Fibroblast of villous mesenchyme (primary cell): ENCODE data around the gene FBXW10B. TPM values are rescaled to one million over a fixed set of nuclear protein-coding genes. Genes with fewer than 3 reads are reported as not detected.
A peak's percentile ranks its signal among the peaks of the same experiment; 100 is the strongest.

Source experiments
- DNase-seq: peaks from one replicate; pipeline ENCODE4 v3.0.0-alpha.2; 2010; ENCODE audit warnings: low read depth
- H3K4me3 ChIP-seq: 2 replicates; pipeline ENCODE4 v1.5.1; 2011; ENCODE audit warnings: low read depth, mild to moderate bottlenecking, low read length
- CTCF ChIP-seq: IDR thresholded peaks from 2 replicates; pipeline ENCODE4 v1.5.1; 2012; ENCODE audit warnings: low read depth, mild to moderate bottlenecking, low read length; ENCODE audit not compliant: insufficient read depth
- total RNA-seq: library from RNA; depleted of rRNA; stranded (reverse); fragments of >200 nt; gene quantifications from 2 replicates; pipeline ENCODE4 v1.2.3, GENCODE V29; 2012

FBXW10B gene
- under 0.01 and 0.43 TPM in 2 replicates for total RNA-seq

- peak; percentile 14 for DNase-seq
- peak within 1 kb of the TSS; percentile 33 for H3K4me3 ChIP-seq
Measured at GRCh38 chr17:15619331-15620058, at the start of gene FBXW10B. Gene FBXW10B (minus strand): TSS chr17:15619704. CDS start chr17:15619512, 192 bp downstream.

GRCh38 chr17:15663691-15664090 is 44.2 kb upstream of the FBXW10B start:
- no peak overlapping the region for H3K4me3 ChIP-seq
- no peak for DNase-seq
- TF ChIP-seq CTCF = no peak

GRCh38 chr17:15663176-15663575 is 43.7 kb upstream of the FBXW10B start:
- no peak for TF ChIP-seq CTCF
- no peak for DNase-seq
- H3K4me3 ChIP-seq = no peak overlapping the region

- no peak for DNase-seq
- H3K4me3 ChIP-seq = no peak overlapping the region
- no peak for TF ChIP-seq CTCF
Measured at GRCh38 chr17:15662681-15663080, 43.2 kb upstream of the FBXW10B start.

- TF ChIP-seq CTCF = no peak
- no peak for DNase-seq
- no peak overlapping the region for H3K4me3 ChIP-seq
Measured at GRCh38 chr17:15660077-15660476, 40.6 kb upstream of the FBXW10B start.

- DNase-seq = no peak
- TF ChIP-seq CTCF = no peak
- no peak overlapping the region for H3K4me3 ChIP-seq
Measured at GRCh38 chr17:15659663-15660062, 40.2 kb upstream of the FBXW10B start.

- no peak for TF ChIP-seq CTCF
- no peak for DNase-seq
- H3K4me3 ChIP-seq = no peak overlapping the region
Measured at GRCh38 chr17:15659236-15659635, 39.7 kb upstream of the FBXW10B start.
